SK-N-SH (cell line): ENCODE results near the gene TDRKH. TPM values are rescaled to one million over a fixed set of nuclear protein-coding genes. Genes with fewer than 3 reads are reported as not detected.
A peak's percentile ranks its signal among the peaks of the same experiment; 100 is the strongest.

Experiments
- CTCF ChIA-PET: fragments of 300-600, 350-600 bp; formaldehyde crosslinking; extraction: SDS; loops from one replicate; lab custom pipeline; 2021; lab: Yijun Ruan, JAX
- POLR2A ChIA-PET: fragments of 350-600 bp; sonication (Branson Sonifier 250); formaldehyde crosslinking; extraction: SDS; loops from one replicate; lab custom pipeline; 2020; ENCODE audit warnings: antibody characterized with exemption, inconsistent platforms; lab: Yijun Ruan, JAX
- DNase-seq: peaks from one replicate; pipeline ENCODE4 v3.0.0; 2012
- H2AFZ ChIP-seq: fragments of 200-600 bp; sonication (generic); 2 replicates; pipeline ENCODE4 v1.8.1; 2016; ENCODE audit warnings: antibody characterized with exemption, mild to moderate bottlenecking, low read depth
- H3F3A ChIP-seq: fragments of 200-600 bp; sonication (generic); replicated peaks from 2 replicates; pipeline ENCODE3; 2016; ENCODE audit warnings: antibody characterized with exemption, mild to moderate bottlenecking; ENCODE audit not compliant: insufficient read depth
- H3K27ac ChIP-seq, 2 experiments: fragments of 200-500 bp in 1 of 2; fragments of 200-600 bp in 1 of 2; sonication (Bioruptor generic) in 1 of 2; sonication (generic), shearing (Covaris generic) in 1 of 2; 2 replicates each; pipeline versions ENCODE4 v1.5.1 to v1.6.1; 2014 to 2016; ENCODE audit warnings: low read depth in 2 of 2, inconsistent platforms in 1 of 2, low read length in 1 of 2, mild to moderate bottlenecking in 1 of 2, mixed read lengths in 1 of 2
- H3K27me3 ChIP-seq: fragments of 200-600 bp; sonication (generic), shearing (Covaris generic); 2 replicates; pipeline ENCODE4 v1.6.1; 2016; ENCODE audit warnings: mixed run types; ENCODE audit not compliant: insufficient read depth
- H3K36me3 ChIP-seq, 2 experiments: fragments of 200-500 bp in 1 of 2; fragments of 200-600 bp in 1 of 2; sonication (Bioruptor generic) in 1 of 2; sonication (generic) in 1 of 2; replicated peaks in 1 of 2; 2 replicates each; pipeline versions ENCODE3 to v1.5.1; 2014 to 2016; ENCODE audit warnings: low read length in 1 of 2, mild to moderate bottlenecking in 1 of 2; ENCODE audit not compliant: insufficient read depth in 2 of 2, control insufficient read depth in 1 of 2
- H3K4me1 ChIP-seq, 2 experiments: fragments of 200-500 bp in 1 of 2; fragments of 200-600 bp in 1 of 2; sonication (Bioruptor generic) in 1 of 2; sonication (generic), shearing (Covaris generic) in 1 of 2; 2 replicates each; pipeline versions ENCODE4 v1.5.1 to v1.6.1; 2014 to 2016; ENCODE audit warnings: low read depth in 1 of 2, low read length in 1 of 2, mixed run types in 1 of 2; ENCODE audit not compliant: insufficient read depth in 2 of 2, control insufficient read depth in 1 of 2
- H3K4me2 ChIP-seq: fragments of 200-600 bp; sonication (generic), shearing (Covaris generic); 2 replicates; pipeline ENCODE4 v1.6.1; 2017; ENCODE audit warnings: mixed run types
- H3K4me3 ChIP-seq, 2 experiments: fragments of 200-500 bp in 1 of 2; fragments of 200-600 bp in 1 of 2; sonication (Bioruptor generic) in 1 of 2; sonication (generic), shearing (Covaris generic) in 1 of 2; 2 replicates each; pipeline versions ENCODE4 v1.5.1 to v1.8.1; 2014 to 2016; ENCODE audit warnings: low read depth in 2 of 2, inconsistent platforms in 1 of 2, low read length in 1 of 2, mild to moderate bottlenecking in 1 of 2, mixed read lengths in 1 of 2, moderate library complexity in 1 of 2
- H3K79me2 ChIP-seq: fragments of 200-600 bp; sonication (generic); 2 replicates; pipeline ENCODE4 v1.8.1; 2017; ENCODE audit warnings: mild to moderate bottlenecking; ENCODE audit not compliant: insufficient read depth
- H3K9ac ChIP-seq: fragments of 200-600 bp; sonication (generic); 2 replicates; pipeline ENCODE4 v1.6.1; 2017; ENCODE audit warnings: mixed run types
- H3K9me2 ChIP-seq: fragments of 200-600 bp; sonication (generic); 2 replicates; pipeline ENCODE4 v1.6.1; 2017; ENCODE audit warnings: mixed run types
- H3K9me3 ChIP-seq: fragments of 200-600 bp; sonication (generic); 2 replicates; pipeline ENCODE4 v1.6.1; 2017; ENCODE audit warnings: mixed run types, mild to moderate bottlenecking, moderate library complexity
- H4K20me1 ChIP-seq: fragments of 200-600 bp; sonication (generic); 2 replicates; pipeline ENCODE4 v1.6.1; 2017; ENCODE audit warnings: mild to moderate bottlenecking, mixed run types; ENCODE audit not compliant: insufficient read depth
- CHD2 ChIP-seq: fragments of 150-350 bp; IDR thresholded peaks from 2 replicates; pipeline ENCODE4 v1.6.1; 2018; ENCODE audit warnings: low read length; ENCODE audit not compliant: partially characterized antibody
- EP300 ChIP-seq, 2 experiments: IDR thresholded peaks; 2 replicates each; pipeline versions ENCODE4 v1.4.0 to v1.6.1; 2012; ENCODE audit warnings: borderline replicate concordance in 1 of 2, low read depth in 1 of 2, low read length in 1 of 2
- FOSL2 ChIP-seq: IDR thresholded peaks from 2 replicates; pipeline ENCODE4 v1.4.0; 2012; ENCODE audit warnings: low read depth, mild to moderate bottlenecking, moderate library complexity, borderline replicate concordance
- FOXM1 ChIP-seq: IDR thresholded peaks from 2 replicates; pipeline ENCODE4 v1.4.0; 2012; ENCODE audit warnings: low read depth, mild to moderate bottlenecking
- GABPA ChIP-seq: IDR thresholded peaks from 2 replicates; pipeline ENCODE4 v1.4.0; 2012; ENCODE audit warnings: low read depth, mild to moderate bottlenecking
- GATA2 ChIP-seq: sonication (generic); formaldehyde crosslinking; IDR thresholded peaks from 2 replicates; pipeline ENCODE4 v1.5.0; 2020; ENCODE audit warnings: mild to moderate bottlenecking, missing genetic modification reagents
- JUND ChIP-seq: IDR thresholded peaks from 2 replicates; pipeline ENCODE4 v1.4.0; 2012
- MEF2A ChIP-seq: IDR thresholded peaks from 2 replicates; pipeline ENCODE4 v1.4.0; 2012; ENCODE audit warnings: low read depth, borderline replicate concordance
- NRF1 ChIP-seq: IDR thresholded peaks from 2 replicates; pipeline ENCODE4 v1.6.1; 2012; ENCODE audit warnings: low read depth, mild to moderate bottlenecking, low read length
- POLR2AphosphoS5 ChIP-seq: IDR thresholded peaks from 2 replicates; pipeline ENCODE4 v1.6.1; 2012; ENCODE audit warnings: low read depth, low read length
- RAD21 ChIP-seq: IDR thresholded peaks from 2 replicates; pipeline ENCODE4 v1.6.1; 2012; ENCODE audit warnings: mild to moderate bottlenecking, low read length
- RXRA ChIP-seq: IDR thresholded peaks from 2 replicates; pipeline ENCODE4 v1.4.0; 2012; ENCODE audit warnings: low read depth, mild to moderate bottlenecking, borderline replicate concordance
- TCF12 ChIP-seq: IDR thresholded peaks from 2 replicates; pipeline ENCODE4 v1.4.0; 2012
- WGBS: methylation state at CpG from one replicate; pipeline ENCODE4 v1.1.6; 2017; ENCODE audit warnings: low lambda C conversion rate; 5-methylcytosine and 5-hydroxymethylcytosine counted together
- polyA plus RNA-seq, 3 experiments: library from polyadenylated mRNA; depleted of rRNA; stranded (reverse); fragments of >200 nt; gene quantifications; 2 replicates each; pipeline ENCODE4 v1.2.3, GENCODE V29; 2012
- TF ChIP-seq, protein P1 (sequence below): fragments of 200-600 bp; sonication (generic); IDR thresholded peaks from 2 replicates; pipeline ENCODE4 v1.6.1; 2017; ENCODE audit warnings: antibody characterized with exemption, mild to moderate bottlenecking, moderate library complexity
- TF ChIP-seq, protein P2 (sequence below): IDR thresholded peaks from 2 replicates; pipeline ENCODE4 v1.4.0; 2012; ENCODE audit warnings: low read depth
- TF ChIP-seq, protein P3 (sequence below): IDR thresholded peaks from 2 replicates; pipeline ENCODE4; 2012

The TDRKH gene
- polyA plus RNA-seq, 1 of the 3 experiments (the other 2 are of a cell fraction): 1.9 TPM

DNA sequence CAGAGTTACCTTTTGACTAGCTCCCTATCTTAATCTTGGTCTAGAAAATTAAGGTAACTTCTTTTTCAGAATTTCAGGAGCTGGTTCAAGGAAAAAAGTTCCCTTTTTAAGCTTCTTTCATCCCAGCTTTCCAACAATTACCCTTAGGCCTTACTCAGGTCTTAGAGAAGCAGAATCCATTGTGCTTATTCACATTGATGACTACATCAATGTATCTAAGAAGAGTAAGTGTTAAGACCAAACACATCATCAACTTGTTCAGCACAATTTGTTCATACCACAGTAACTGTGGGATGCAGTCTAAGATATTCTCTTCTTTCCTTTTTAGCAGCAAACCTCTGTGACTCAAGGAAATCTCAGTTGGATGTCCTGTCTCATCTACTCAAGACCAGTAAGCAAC lies 31.1 kb downstream of the TDRKH start:
- H3K9me3 ChIP-seq: no peaks in the 10 kb centered on the region
- peaks cover 29 to 37% of the 10 kb centered on the region in 2 experiments for H3K36me3 ChIP-seq
- peaks cover 3 to 8% of the 10 kb centered on the region in 2 experiments; a peak in 3 of 4 replicates for H3K4me1 ChIP-seq
- H3K9me2 ChIP-seq: no peaks in the 10 kb centered on the region
- H3K9ac ChIP-seq: no peak overlapping the region
- H4K20me1 ChIP-seq: no peaks in the 10 kb centered on the region
- no peak overlapping the region for H3K4me3 ChIP-seq
- H3K27me3 ChIP-seq: no peaks in the 10 kb centered on the region
- TF ChIP-seq, protein P1, sequence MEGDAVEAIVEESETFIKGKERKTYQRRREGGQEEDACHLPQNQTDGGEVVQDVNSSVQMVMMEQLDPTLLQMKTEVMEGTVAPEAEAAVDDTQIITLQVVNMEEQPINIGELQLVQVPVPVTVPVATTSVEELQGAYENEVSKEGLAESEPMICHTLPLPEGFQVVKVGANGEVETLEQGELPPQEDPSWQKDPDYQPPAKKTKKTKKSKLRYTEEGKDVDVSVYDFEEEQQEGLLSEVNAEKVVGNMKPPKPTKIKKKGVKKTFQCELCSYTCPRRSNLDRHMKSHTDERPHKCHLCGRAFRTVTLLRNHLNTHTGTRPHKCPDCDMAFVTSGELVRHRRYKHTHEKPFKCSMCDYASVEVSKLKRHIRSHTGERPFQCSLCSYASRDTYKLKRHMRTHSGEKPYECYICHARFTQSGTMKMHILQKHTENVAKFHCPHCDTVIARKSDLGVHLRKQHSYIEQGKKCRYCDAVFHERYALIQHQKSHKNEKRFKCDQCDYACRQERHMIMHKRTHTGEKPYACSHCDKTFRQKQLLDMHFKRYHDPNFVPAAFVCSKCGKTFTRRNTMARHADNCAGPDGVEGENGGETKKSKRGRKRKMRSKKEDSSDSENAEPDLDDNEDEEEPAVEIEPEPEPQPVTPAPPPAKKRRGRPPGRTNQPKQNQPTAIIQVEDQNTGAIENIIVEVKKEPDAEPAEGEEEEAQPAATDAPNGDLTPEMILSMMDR: no peak
- TF ChIP-seq CHD2: no peak
- TF ChIP-seq NRF1: no peak
- no peak for TF ChIP-seq RXRA
- no peak for TF ChIP-seq GABPA
- TF ChIP-seq POLR2AphosphoS5: no peak
- TF ChIP-seq FOSL2: no peak
- no peak for TF ChIP-seq JUND
- no peak for TF ChIP-seq GATA2
- no peak for TF ChIP-seq FOXM1
- no peak for TF ChIP-seq EP300 (IDR thresholded peaks at IDR 0.05; ENCODE audit: borderline replicate concordance in 1 of 2, low read depth in 1 of 2, low read length in 1 of 2)
- no peak for TF ChIP-seq RAD21
- TF ChIP-seq, protein P2, sequence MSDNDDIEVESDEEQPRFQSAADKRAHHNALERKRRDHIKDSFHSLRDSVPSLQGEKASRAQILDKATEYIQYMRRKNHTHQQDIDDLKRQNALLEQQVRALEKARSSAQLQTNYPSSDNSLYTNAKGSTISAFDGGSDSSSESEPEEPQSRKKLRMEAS: no peak
- no peak for TF ChIP-seq TCF12
- TF ChIP-seq, protein P3, sequence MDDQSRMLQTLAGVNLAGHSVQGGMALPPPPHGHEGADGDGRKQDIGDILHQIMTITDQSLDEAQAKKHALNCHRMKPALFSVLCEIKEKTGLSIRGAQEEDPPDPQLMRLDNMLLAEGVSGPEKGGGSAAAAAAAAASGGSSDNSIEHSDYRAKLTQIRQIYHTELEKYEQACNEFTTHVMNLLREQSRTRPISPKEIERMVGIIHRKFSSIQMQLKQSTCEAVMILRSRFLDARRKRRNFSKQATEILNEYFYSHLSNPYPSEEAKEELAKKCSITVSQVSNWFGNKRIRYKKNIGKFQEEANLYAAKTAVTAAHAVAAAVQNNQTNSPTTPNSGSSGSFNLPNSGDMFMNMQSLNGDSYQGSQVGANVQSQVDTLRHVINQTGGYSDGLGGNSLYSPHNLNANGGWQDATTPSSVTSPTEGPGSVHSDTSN: no peak
- peaks cover 18% of the 10 kb centered on the region for H3K79me2 ChIP-seq
- H3F3A ChIP-seq: peaks cover 6% of the 10 kb centered on the region
- no peak for DNase-seq
- H3K27ac ChIP-seq: no peak overlapping the region
- POLR2A ChIA-PET: no interaction called here
- H3K4me2 ChIP-seq: no peak overlapping the region
- CTCF ChIA-PET: interaction anchor here (1.3 to 1.8 kb wide), 2 partner anchors 30 to 77 kb away, joined by 4 to 5 read pairs; no protein-coding TSS in a partner anchor
- no peak overlapping the region for H2AFZ ChIP-seq

DNA sequence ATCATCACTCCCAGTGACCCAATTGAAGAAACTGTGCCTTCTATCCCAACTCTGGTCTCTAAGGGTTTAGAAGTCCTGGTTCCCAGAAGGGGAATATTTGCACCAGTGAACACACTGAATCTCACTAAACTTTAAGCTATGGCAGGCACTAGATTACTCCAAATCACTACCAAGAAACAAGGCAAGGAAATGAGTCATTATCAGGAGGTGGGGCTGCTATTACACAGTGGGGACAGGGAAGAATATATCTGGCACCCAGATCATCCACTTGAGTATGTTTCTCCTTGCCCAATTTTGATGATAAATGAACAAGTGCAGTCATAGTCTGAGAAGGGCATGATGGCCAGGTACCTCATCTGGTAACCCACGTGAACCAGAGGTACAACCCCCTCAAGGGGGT lies 34.0 kb downstream of the TDRKH start:
- Histone ChIP-seq H3K4me1 (peaks cover 0 to 3% of the 10 kb centered on the region in 2 experiments; a peak in 1 of 4 replicates), H3K9ac (no peak overlapping the region), H2AFZ (no peak overlapping the region), H3K9me2 (no peaks in the 10 kb centered on the region), H3K79me2 (no peaks in the 10 kb centered on the region), H3K9me3 (no peaks in the 10 kb centered on the region), H3K4me3 (no peak overlapping the region), H3K27me3 (no peaks in the 10 kb centered on the region), H3K27ac (no peak overlapping the region), H3F3A (no peaks in the 10 kb centered on the region), H3K4me2 (no peak overlapping the region), H4K20me1 (no peaks in the 10 kb centered on the region), H3K36me3 (peaks cover 23 to 28% of the 10 kb centered on the region in 2 experiments)
- no peak for DNase-seq
- CTCF ChIA-PET: interaction anchor here (0.6 kb wide), 1 partner anchor 80 kb away, joined by 4 read pairs; no protein-coding TSS in a partner anchor
- POLR2A ChIA-PET: no interaction called here
- peak; percentile 40; the same call in 1 of the 2 replicates for TF ChIP-seq FOSL2
- peak; percentile 19; the same call in 1 of the 2 replicates for TF ChIP-seq JUND
- TF ChIP-seq, protein P1: no peak
- no peak for TF ChIP-seq EP300 (IDR thresholded peaks at IDR 0.05; ENCODE audit: borderline replicate concordance in 1 of 2, low read depth in 1 of 2, low read length in 1 of 2)
- no peak for TF ChIP-seq MEF2A
- 90% methylated on average over 1 of the region's 1 CpG for WGBS
